ENCODE results near the gene ANG. TPM values are rescaled to one million over a fixed set of nuclear protein-coding genes. Genes with fewer than 3 reads are reported as not detected.

The ANG gene
- total and polyA plus RNA-seq, 9 of the 15 experiments (the other 6 are each of a cell fraction or from before 2014, with no cell fraction given): 0.21 to 0.73 (median 0.34) TPM; not detected in 4

DNA sequence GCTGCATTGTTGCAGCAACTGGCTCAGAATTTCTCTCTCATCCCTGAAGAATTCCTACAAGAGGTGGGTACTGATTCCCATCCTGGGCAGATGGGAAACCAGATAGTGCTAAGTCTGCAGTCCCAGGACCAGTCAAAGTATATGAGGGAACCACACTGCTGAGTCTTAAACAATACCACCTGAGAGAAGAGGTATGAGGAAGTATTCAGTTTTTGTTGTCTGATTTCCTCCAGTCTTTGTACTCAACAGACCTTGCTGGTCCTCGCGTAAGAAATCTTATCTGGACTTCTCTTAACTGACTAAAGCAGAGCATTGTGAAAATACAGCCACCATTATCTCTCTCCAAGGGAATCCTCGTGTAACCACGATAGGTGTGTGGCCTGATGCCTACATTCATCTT, 53.6 kb downstream of the ANG start (continued):
- TF ChIP-seq, protein P1, sequence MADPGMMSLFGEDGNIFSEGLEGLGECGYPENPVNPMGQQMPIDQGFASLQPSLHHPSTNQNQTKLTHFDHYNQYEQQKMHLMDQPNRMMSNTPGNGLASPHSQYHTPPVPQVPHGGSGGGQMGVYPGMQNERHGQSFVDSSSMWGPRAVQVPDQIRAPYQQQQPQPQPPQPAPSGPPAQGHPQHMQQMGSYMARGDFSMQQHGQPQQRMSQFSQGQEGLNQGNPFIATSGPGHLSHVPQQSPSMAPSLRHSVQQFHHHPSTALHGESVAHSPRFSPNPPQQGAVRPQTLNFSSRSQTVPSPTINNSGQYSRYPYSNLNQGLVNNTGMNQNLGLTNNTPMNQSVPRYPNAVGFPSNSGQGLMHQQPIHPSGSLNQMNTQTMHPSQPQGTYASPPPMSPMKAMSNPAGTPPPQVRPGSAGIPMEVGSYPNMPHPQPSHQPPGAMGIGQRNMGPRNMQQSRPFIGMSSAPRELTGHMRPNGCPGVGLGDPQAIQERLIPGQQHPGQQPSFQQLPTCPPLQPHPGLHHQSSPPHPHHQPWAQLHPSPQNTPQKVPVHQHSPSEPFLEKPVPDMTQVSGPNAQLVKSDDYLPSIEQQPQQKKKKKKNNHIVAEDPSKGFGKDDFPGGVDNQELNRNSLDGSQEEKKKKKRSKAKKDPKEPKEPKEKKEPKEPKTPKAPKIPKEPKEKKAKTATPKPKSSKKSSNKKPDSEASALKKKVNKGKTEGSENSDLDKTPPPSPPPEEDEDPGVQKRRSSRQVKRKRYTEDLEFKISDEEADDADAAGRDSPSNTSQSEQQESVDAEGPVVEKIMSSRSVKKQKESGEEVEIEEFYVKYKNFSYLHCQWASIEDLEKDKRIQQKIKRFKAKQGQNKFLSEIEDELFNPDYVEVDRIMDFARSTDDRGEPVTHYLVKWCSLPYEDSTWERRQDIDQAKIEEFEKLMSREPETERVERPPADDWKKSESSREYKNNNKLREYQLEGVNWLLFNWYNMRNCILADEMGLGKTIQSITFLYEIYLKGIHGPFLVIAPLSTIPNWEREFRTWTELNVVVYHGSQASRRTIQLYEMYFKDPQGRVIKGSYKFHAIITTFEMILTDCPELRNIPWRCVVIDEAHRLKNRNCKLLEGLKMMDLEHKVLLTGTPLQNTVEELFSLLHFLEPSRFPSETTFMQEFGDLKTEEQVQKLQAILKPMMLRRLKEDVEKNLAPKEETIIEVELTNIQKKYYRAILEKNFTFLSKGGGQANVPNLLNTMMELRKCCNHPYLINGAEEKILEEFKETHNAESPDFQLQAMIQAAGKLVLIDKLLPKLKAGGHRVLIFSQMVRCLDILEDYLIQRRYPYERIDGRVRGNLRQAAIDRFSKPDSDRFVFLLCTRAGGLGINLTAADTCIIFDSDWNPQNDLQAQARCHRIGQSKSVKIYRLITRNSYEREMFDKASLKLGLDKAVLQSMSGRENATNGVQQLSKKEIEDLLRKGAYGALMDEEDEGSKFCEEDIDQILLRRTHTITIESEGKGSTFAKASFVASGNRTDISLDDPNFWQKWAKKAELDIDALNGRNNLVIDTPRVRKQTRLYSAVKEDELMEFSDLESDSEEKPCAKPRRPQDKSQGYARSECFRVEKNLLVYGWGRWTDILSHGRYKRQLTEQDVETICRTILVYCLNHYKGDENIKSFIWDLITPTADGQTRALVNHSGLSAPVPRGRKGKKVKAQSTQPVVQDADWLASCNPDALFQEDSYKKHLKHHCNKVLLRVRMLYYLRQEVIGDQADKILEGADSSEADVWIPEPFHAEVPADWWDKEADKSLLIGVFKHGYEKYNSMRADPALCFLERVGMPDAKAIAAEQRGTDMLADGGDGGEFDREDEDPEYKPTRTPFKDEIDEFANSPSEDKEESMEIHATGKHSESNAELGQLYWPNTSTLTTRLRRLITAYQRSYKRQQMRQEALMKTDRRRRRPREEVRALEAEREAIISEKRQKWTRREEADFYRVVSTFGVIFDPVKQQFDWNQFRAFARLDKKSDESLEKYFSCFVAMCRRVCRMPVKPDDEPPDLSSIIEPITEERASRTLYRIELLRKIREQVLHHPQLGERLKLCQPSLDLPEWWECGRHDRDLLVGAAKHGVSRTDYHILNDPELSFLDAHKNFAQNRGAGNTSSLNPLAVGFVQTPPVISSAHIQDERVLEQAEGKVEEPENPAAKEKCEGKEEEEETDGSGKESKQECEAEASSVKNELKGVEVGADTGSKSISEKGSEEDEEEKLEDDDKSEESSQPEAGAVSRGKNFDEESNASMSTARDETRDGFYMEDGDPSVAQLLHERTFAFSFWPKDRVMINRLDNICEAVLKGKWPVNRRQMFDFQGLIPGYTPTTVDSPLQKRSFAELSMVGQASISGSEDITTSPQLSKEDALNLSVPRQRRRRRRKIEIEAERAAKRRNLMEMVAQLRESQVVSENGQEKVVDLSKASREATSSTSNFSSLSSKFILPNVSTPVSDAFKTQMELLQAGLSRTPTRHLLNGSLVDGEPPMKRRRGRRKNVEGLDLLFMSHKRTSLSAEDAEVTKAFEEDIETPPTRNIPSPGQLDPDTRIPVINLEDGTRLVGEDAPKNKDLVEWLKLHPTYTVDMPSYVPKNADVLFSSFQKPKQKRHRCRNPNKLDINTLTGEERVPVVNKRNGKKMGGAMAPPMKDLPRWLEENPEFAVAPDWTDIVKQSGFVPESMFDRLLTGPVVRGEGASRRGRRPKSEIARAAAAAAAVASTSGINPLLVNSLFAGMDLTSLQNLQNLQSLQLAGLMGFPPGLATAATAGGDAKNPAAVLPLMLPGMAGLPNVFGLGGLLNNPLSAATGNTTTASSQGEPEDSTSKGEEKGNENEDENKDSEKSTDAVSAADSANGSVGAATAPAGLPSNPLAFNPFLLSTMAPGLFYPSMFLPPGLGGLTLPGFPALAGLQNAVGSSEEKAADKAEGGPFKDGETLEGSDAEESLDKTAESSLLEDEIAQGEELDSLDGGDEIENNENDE (IDR thresholded peaks at IDR 0.05; ENCODE audit: low read depth, low read length): no peak
